H1 (cell line): Measurements from ENCODE around the gene MSI2.

Experiments
- JUN ChIP-seq: IDR thresholded peaks from 2 replicates; pipeline ENCODE4 v1.6.1; 2011; ENCODE audit warnings: low read depth, mild to moderate bottlenecking, improper control_type of control experiment, low read length
- MAFK ChIP-seq: IDR thresholded peaks from 2 replicates; pipeline ENCODE4 v1.6.1; 2012; ENCODE audit warnings: low read depth, mild to moderate bottlenecking, improper control_type of control experiment, low read length
- NRF1 ChIP-seq: IDR thresholded peaks from 2 replicates; pipeline ENCODE4 v1.6.1; 2011; ENCODE audit warnings: mild to moderate bottlenecking, low read depth, low read length, improper control_type of control experiment

GRCh38 chr17:57648720-57649119 is 392.4 kb downstream of the MSI2 start:
- no peak for TF ChIP-seq MAFK
- no peak for TF ChIP-seq JUN
- no peak for TF ChIP-seq NRF1
